Duodenal mucosa (tissue), 2 donors: ENCODE measurements around the gene LRRC8B.
"Not testable (repeated sequence)": the region's sequence is repeated elsewhere in the genome, so short reads cannot be mapped to it uniquely, and the experiment has no call there.

Experiments
- H3K27ac ChIP-seq: one replicate; pipeline ENCODE4 v1.7.0; 2013; ENCODE audit warnings: low read depth, low read length
- H3K27me3 ChIP-seq, 2 donors: one replicate each; pipeline ENCODE4 v1.7.0; 2013; ENCODE audit warnings: low read length in 2 of 2, control low read depth in 1 of 2; ENCODE audit not compliant: insufficient read depth in 2 of 2, control insufficient read depth in 1 of 2
- H3K36me3 ChIP-seq, 2 donors: one replicate each; pipeline ENCODE4 v1.7.0; 2013; ENCODE audit warnings: low read length in 2 of 2, control low read depth in 1 of 2; ENCODE audit not compliant: insufficient read depth in 2 of 2, control insufficient read depth in 1 of 2
- H3K4me1 ChIP-seq, 2 donors: one replicate each; pipeline ENCODE4 v1.7.0; 2013; ENCODE audit warnings: low read length in 2 of 2, control low read depth in 1 of 2; ENCODE audit not compliant: insufficient read depth in 2 of 2, control insufficient read depth in 1 of 2
- H3K4me3 ChIP-seq, 2 donors: one replicate each; pipeline ENCODE4 v1.7.0; 2013; ENCODE audit warnings: low read length in 2 of 2, low read depth in 1 of 2
- H3K9ac ChIP-seq, 2 donors: one replicate each; pipeline ENCODE4 v1.7.0; 2013; ENCODE audit warnings: low read length in 2 of 2, low read depth in 1 of 2
- H3K9me3 ChIP-seq, 2 donors: one replicate each; pipeline ENCODE4 v1.7.0; 2013; ENCODE audit warnings: low read length in 2 of 2, control low read depth in 1 of 2; ENCODE audit not compliant: control insufficient read depth in 1 of 2

Gene LRRC8B

GRCh38 chr1:89532866-89533265 is 8.2 kb downstream of the LRRC8B start:
- H3K4me3 ChIP-seq: no peak overlapping the region
- H3K27ac ChIP-seq: no peak overlapping the region
- peaks cover 0 to 3% of the 10 kb centered on the region in 2 donors for H3K4me1 ChIP-seq
- no peaks in the 10 kb centered on the region for H3K27me3 ChIP-seq
- H3K36me3 ChIP-seq: no peaks in the 10 kb centered on the region
- H3K9ac ChIP-seq: no peak overlapping the region
- no peaks in the 10 kb centered on the region for H3K9me3 ChIP-seq

GRCh38 chr1:89535537-89535936 is 10.9 kb downstream of the LRRC8B start:
- Histone ChIP-seq H3K9ac (no peak overlapping the region), H3K9me3 (no peaks in the 10 kb centered on the region), H3K4me1 (no peaks in the 10 kb centered on the region), H3K27ac (no peak overlapping the region), H3K27me3 (no peaks in the 10 kb centered on the region), H3K4me3 (no peak overlapping the region), H3K36me3 (no peaks in the 10 kb centered on the region)

GRCh38 chr1:89536555-89537341 is 12.1 kb downstream of the LRRC8B start:
- Histone ChIP-seq H3K27ac (no peak overlapping the region), H3K9me3 (no peaks in the 10 kb centered on the region), H3K4me1 (no peaks in the 10 kb centered on the region), H3K36me3 (no peaks in the 10 kb centered on the region), H3K27me3 (no peaks in the 10 kb centered on the region), H3K4me3 (no peak overlapping the region), H3K9ac (no peak overlapping the region)

GRCh38 chr1:89538361-89538760 is 13.7 kb downstream of the LRRC8B start:
- no peaks in the 10 kb centered on the region for H3K27me3 ChIP-seq
- H3K4me3 ChIP-seq: no peak overlapping the region
- H3K4me1 ChIP-seq: no peaks in the 10 kb centered on the region
- H3K9ac ChIP-seq: no peak overlapping the region
- no peaks in the 10 kb centered on the region for H3K9me3 ChIP-seq
- no peaks in the 10 kb centered on the region for H3K36me3 ChIP-seq
- no peak overlapping the region for H3K27ac ChIP-seq

- H3K4me3 ChIP-seq: no peak overlapping the region
- no peaks in the 10 kb centered on the region for H3K27me3 ChIP-seq
- no peak overlapping the region for H3K27ac ChIP-seq
- no peaks in the 10 kb centered on the region for H3K4me1 ChIP-seq
- no peak overlapping the region for H3K9ac ChIP-seq
- no peaks in the 10 kb centered on the region for H3K36me3 ChIP-seq
- H3K9me3 ChIP-seq: no peaks in the 10 kb centered on the region
Measured at GRCh38 chr1:89539128-89539527, 14.5 kb downstream of the LRRC8B start.

- no peaks in the 10 kb centered on the region for H3K36me3 ChIP-seq
- H3K4me1 ChIP-seq: peaks cover under 1 to 7% of the 10 kb centered on the region in 2 donors
- no peak overlapping the region for H3K27ac ChIP-seq
- no peaks in the 10 kb centered on the region for H3K27me3 ChIP-seq
- no peak overlapping the region for H3K4me3 ChIP-seq
- no peak overlapping the region for H3K9ac ChIP-seq
- H3K9me3 ChIP-seq: no peaks in the 10 kb centered on the region
Measured at GRCh38 chr1:89540406-89540970, 15.9 kb downstream of the LRRC8B start.

GRCh38 chr1:89542345-89542744 is 17.7 kb downstream of the LRRC8B start:
- H3K4me1 ChIP-seq: peaks cover 3 to 24% of the 10 kb centered on the region in 2 donors
- H3K27me3 ChIP-seq: no peaks in the 10 kb centered on the region
- no peak overlapping the region for H3K4me3 ChIP-seq

GRCh38 chr1:89543632-89544031 is 19.0 kb downstream of the LRRC8B start:
- H3K4me3 ChIP-seq, H3K27ac ChIP-seq, H3K36me3 ChIP-seq, H3K27me3 ChIP-seq, H3K9ac ChIP-seq, H3K9me3 ChIP-seq: not testable (repeated sequence)
- H3K4me1 ChIP-seq: peaks cover 3 to 37% of the 10 kb centered on the region in 2 donors

More at GRCh38 chr1:89542345-89542744, 17.7 kb downstream of the LRRC8B start:
- Histone ChIP-seq H3K27ac (no peak overlapping the region), H3K36me3 (no peaks in the 10 kb centered on the region), H3K9me3 (no peaks in the 10 kb centered on the region), H3K9ac (no peak overlapping the region)

GRCh38 chr1:89545264-89546038 is 20.8 kb downstream of the LRRC8B start:
- H3K27me3 ChIP-seq: no peaks in the 10 kb centered on the region
- no peak overlapping the region for H3K4me3 ChIP-seq
- no peaks in the 10 kb centered on the region for H3K36me3 ChIP-seq
- no peak overlapping the region for H3K9ac ChIP-seq
- H3K27ac ChIP-seq: no peak overlapping the region
- H3K4me1 ChIP-seq: peaks cover 8 to 54% of the 10 kb centered on the region in 2 donors
- no peaks in the 10 kb centered on the region for H3K9me3 ChIP-seq
